Cortex of kidney (tissue), 1 donor: Measurements from ENCODE around the gene C19orf73.
"Not testable (repeated sequence)": the region's sequence is repeated elsewhere in the genome, so short reads cannot be mapped to it uniquely, and the experiment has no call there.

Experiments used
- DNase-seq: peaks from one replicate; lab custom pipeline; 2025; lab: John Stamatoyannopoulos, UW

Gene C19orf73

GRCh38 chr19:49121841-49122240, 2.9 kb upstream of the C19orf73 start:
- DNase-seq: not testable (repeated sequence)

GRCh38 chr19:49120868-49121267, 1.9 kb upstream of the C19orf73 start:
- no peak for DNase-seq

DNA sequence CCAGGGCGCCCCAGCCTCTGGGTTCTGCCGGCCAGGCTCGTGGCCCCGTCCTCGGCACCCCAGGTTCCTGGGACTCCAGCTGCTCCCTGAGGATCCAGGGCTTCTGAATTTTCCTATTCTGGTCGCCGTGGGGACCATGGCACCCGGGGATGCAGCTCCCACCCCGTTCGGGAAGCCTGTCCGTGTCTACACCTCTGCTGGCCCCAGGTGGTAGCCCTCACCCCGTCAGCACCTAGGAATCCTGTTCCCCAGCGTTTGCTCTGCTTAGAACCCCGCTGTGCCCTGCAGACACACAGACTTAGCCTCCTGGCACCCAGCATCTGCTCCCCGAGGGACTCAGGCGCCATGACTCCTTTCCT, 1.4 kb upstream of the C19orf73 start:
- no peak for DNase-seq

DNA sequence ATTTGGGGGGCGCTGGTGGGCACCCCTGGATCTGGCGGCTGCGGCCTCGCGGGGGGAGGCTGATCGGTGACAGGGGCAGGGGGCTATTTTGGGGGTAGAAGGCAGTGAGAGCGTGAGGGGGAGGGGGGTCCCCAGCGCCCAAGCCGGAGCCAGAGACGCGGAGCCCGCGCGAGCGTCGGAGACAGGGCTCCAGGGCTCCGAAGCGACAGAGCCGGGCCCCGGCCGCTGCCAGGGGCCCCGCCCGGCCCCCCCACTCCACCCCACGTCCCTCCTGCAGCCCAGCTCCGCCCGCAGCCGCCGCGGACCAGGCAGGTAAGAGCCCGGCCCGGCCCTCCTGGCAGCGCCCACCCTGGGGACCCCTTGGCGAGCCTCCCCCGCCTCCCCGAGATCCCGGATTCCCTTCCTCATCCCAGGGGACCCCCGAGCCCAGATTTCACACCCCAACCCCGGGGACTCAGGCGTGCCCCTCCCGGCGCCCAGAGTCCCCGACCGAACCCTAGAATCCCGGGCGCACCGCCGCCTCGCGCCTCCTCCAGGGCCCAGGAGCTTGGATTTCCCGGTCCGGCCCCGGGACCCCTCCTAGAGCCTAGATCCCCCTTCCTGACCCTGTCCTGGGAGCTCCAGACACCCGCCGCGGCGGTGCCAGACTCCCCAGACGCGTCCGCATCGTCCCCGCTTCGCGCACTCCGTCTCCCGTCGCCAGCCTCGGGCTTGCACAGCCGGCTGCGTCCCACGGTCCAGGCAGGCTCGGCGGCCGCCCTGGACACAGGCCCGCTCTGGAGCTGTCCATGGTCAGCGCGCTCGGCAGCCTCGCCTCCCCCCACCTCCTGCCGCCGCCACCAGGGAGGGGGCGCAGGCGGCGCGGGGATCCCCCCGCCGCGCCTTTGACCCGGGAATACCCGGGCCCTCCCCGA, 725 bp upstream of the C19orf73 start, which contains the start of gene PPFIA3:
Gene PPFIA3 (plus strand): TSS at position 134 of the 914 bp plus-strand sequence. CDS start 8,330 bp downstream, outside the sequence.
- no peak for DNase-seq

DNA sequence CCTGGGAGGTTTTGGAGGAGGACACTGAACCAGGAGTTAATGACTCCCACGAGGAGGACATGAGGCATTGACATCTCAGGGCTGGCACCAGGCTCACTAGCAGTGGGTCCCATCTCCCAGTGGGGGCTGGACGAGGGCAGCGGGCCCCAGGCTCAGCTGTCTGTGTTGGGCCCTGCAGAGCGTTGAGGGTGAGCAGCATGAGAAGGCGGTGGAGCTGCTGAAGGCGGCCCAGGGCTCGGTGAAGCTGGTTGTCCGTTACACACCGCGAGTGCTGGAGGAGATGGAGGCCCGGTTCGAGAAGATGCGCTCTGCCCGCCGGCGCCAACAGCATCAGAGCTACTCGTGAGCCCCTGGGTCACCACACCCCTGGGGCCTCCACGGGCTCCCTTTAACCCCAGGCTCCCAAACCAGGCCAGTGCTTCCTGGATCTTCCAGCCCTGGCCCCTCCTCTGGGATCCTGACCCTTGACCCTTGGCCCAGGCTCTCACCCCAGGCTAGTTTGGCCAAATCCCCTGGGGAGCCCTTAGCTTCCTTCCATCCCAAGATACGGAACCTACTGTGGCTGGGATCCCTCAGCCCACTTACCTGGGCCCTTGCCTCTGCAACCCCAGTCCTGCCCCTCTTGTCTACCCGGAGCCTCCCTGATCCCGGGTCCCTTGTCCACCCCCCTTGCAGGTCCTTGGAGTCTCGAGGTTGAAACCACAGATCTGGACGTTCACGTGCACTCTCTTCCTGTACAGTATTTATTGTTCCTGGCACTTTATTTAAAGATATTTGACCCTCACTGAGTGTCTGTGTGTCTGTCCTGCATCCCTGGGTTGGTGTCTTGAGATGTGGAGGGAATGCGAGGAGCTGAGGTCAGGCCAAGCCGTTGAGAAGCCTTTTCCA, 1.0 kb downstream of the C19orf73 start:
- no peak for DNase-seq

- DNase-seq: no peak
Measured at GRCh38 chr19:49116544-49116943, 2.4 kb downstream of the C19orf73 start.

GRCh38 chr19:49114630-49115363, 4.1 kb downstream of the C19orf73 start:
- DNase-seq: no peak

- no peak for DNase-seq
Measured at GRCh38 chr19:49113762-49114629, 4.9 kb downstream of the C19orf73 start, which contains the start of gene LIN7B. Gene LIN7B, plus strand, starts transcription at chr19:49114370. Its CDS starts 35 bp downstream, at chr19:49114405.

GRCh38 chr19:49111218-49111998, 7.5 kb downstream of the C19orf73 start:
- no peak for DNase-seq

DNA sequence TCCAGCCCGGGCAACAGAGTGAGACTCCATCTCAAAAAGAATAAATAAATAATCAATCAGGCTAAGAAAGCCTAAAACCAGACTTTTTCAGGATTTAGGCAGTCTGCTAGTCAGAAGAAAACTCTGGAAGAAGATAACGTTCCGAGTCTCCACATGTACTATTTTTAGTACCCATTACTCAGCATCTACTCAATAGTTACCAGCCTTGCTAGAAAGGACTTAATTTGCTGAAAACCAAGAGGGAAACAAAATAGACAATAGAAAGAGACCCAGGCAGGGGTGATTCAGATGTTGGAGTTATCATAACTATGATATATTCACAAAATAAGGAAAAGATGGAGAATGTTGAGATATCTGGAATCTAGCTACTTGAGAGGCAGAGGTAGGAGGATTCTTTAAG, 8.4 kb downstream of the C19orf73 start:
- no peak for DNase-seq

- DNase-seq: no peak
Measured at GRCh38 chr19:49109569-49110233, 9.2 kb downstream of the C19orf73 start.

- no peak for DNase-seq
Measured at GRCh38 chr19:49109051-49109450, 9.9 kb downstream of the C19orf73 start.

DNA sequence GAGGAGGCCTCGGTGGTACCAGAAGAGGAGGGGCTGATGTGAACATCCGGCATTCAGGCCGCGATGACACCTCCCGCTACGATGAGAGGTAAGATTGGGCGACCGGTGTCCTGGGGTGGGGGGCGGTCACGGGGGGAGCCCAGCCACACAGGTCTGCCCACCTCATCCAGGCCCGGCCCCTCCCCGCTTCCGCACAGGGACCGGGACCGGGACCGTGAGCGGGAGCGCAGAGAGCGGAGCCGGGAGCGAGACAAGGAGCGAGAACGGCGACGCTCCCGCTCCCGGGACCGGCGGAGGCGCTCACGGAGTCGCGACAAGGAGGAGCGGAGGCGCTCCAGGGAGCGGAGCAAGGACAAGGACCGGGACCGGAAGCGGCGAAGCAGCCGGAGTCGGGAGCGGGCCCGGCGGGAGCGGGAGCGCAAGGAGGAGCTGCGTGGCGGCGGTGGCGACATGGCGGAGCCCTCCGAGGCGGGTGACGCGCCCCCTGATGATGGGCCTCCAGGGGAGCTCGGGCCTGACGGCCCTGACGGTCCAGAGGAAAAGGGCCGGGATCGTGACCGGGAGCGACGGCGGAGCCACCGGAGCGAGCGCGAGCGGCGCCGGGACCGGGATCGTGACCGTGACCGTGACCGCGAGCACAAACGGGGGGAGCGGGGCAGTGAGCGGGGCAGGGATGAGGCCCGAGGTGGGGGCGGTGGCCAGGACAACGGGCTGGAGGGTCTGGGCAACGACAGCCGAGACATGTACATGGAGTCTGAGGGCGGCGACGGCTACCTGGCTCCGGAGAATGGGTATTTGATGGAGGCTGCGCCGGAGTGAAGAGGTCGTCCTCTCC, 11.1 kb downstream of the C19orf73 start:
- DNase-seq: no peak

GRCh38 chr19:49106648-49107135, 12.3 kb downstream of the C19orf73 start:
- no peak for DNase-seq

DNA sequence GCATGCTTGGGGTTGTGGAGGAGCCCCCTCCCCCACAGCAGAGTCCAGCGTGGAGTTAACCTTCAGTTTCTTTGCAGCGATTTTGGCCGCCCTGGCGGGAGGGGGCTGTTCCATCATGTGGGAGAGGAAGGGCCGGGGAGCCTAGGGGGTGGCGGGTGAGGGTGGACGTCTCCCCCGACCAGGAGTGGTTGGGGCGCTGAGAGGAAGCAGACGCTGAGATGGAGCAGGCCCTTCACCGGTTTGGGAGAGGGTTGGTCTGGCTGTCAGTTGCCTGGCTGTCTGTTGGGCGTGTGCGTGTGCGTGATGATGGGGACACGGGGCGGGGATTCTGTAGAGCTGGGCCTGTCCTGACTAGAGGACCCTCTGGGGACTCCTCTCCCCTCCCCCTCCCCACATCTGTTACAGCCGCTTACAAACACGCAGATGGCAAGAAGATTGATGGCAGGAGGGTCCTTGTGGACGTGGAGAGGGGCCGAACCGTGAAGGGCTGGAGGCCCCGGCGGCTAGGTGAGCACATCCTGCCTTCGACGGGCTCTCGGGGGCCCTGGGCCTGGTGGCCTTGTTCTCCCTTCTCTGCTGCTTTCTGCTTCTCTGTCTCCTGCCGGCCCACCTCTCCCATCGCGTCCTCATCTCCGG, 14.6 kb downstream of the C19orf73 start:
- DNase-seq: no peak

DNA sequence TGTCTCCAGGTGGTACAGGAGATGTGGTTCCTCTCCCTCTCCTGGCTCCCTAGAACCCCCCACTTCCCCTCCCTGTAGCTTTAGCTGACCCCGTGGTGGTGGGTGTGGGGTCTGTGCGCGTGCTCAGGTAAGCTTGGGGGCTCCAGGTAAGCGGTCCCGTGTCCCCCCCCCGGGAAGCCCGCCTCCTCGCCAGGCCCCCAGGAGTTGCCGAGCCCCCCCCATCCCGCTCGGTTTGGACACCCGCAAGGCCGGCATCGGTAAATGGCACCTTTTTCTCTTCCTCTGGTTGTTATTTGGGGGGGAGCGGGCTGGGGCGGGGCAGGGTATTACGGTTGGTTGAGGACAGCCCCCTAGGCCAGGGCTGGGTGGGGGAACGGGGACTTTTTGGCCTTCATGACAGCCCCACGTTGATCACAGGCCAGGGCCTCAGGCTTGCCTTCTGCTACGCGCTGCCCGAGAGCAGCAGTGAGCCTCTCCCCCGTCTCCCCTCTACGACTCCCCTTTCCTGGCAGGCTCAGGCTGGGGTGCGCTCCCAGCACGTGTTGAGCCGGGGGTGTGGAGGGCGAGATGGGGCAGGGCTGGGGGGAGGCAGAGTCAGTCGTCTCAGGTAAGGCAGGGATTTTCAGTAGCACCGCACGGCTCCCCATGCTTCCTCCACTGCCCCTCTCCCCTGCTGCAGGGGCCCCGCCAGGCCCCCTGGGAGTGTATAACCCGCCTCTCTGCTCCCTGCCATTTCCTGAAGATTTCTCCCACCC, 15.4 kb downstream of the C19orf73 start:
- no peak for DNase-seq

DNA sequence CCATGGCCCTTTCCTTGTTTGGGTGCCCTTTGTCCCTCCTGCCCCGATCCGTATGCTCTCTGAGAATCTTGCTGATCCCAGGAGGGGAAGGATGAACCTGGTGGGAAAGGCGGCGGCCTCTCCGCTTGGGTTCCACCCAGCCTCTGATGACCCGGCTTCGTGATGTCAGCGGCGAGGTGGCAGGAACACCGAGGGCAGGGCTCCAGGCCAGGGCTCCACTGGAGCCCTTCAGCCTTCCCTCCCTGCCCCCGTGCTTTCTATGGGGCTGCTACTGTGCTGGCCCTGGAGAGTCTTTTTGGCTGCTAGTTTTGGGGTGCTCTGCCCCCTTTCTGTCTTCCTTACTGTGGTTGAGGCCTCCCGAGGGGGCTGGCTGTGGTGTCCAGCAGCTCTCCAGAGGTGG, 16.6 kb downstream of the C19orf73 start:
- DNase-seq: no peak
